Nephron (organoid): ENCODE results near the gene ZNF547.

ENCODE experiments used
- H3K27ac Mint-ChIP-seq, 3 experiments: 2 replicates each; pipeline ENCODE4 v1.8.0; 2020; ENCODE audit warnings: mixed read lengths in 3 of 3, mild to moderate bottlenecking in 2 of 3, moderate library complexity in 1 of 3
- H3K27me3 Mint-ChIP-seq: 2 replicates; pipeline ENCODE4 v1.8.0; 2021; ENCODE audit warnings: low read depth, mild to moderate bottlenecking, moderate library complexity, mixed read lengths
- H3K36me3 Mint-ChIP-seq: 2 replicates; pipeline ENCODE4 v1.8.0; 2020; ENCODE audit warnings: low read depth, mixed read lengths
- H3K4me1 Mint-ChIP-seq: 2 replicates; pipeline ENCODE4 v1.8.0; 2020; ENCODE audit warnings: mixed read lengths
- H3K4me3 Mint-ChIP-seq, 3 experiments: 2 replicates each; pipeline ENCODE4 v1.8.0; 2020; ENCODE audit warnings: mild to moderate bottlenecking in 3 of 3, mixed read lengths in 3 of 3, moderate library complexity in 2 of 3
- H3K9me3 Mint-ChIP-seq: 2 replicates; pipeline ENCODE4 v1.8.0; 2020; ENCODE audit warnings: mixed read lengths
- TF ChIP-seq, protein P1 (sequence below), 3 experiments: fragments of 200-600 bp; sonication (generic); IDR thresholded peaks; one replicate each; pipeline ENCODE4 v1.5.0; 2021; ENCODE audit warnings: antibody characterized with exemption in 3 of 3; ENCODE audit not compliant: unreplicated experiment in 3 of 3

The ZNF547 gene

DNA sequence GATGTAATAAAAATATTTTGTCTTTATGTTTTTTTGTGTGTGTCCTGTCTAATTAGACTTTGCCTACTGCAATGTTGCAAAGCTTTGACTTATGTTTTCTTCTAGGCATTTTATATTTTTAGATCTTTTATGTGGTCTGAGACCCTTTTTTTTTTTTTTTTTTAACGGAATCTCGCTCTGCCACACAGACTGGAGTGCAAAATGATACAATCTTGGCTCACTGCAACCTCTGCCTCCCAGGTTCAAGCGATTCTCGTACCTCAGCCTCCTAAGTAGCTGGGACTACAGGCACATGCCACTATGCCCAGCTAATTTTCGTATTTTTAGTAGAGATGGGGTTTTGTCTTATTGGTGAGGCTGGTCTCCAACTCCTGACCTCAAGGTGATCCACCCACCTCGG, 20.8 kb upstream of the ZNF547 start:
- H3K27me3 Mint-ChIP-seq: peaks cover 21% of the 10 kb centered on the region
- no peak overlapping the region for H3K4me3 Mint-ChIP-seq
- no peaks in the 10 kb centered on the region for H3K9me3 Mint-ChIP-seq
- H3K4me1 Mint-ChIP-seq: no peaks in the 10 kb centered on the region
- H3K36me3 Mint-ChIP-seq: no peaks in the 10 kb centered on the region
- H3K27ac Mint-ChIP-seq: no peak overlapping the region
- TF ChIP-seq, protein P1, sequence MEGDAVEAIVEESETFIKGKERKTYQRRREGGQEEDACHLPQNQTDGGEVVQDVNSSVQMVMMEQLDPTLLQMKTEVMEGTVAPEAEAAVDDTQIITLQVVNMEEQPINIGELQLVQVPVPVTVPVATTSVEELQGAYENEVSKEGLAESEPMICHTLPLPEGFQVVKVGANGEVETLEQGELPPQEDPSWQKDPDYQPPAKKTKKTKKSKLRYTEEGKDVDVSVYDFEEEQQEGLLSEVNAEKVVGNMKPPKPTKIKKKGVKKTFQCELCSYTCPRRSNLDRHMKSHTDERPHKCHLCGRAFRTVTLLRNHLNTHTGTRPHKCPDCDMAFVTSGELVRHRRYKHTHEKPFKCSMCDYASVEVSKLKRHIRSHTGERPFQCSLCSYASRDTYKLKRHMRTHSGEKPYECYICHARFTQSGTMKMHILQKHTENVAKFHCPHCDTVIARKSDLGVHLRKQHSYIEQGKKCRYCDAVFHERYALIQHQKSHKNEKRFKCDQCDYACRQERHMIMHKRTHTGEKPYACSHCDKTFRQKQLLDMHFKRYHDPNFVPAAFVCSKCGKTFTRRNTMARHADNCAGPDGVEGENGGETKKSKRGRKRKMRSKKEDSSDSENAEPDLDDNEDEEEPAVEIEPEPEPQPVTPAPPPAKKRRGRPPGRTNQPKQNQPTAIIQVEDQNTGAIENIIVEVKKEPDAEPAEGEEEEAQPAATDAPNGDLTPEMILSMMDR (IDR thresholded peaks at IDR 0.05; ENCODE audit: unreplicated experiment in 3 of 3): no peak

DNA sequence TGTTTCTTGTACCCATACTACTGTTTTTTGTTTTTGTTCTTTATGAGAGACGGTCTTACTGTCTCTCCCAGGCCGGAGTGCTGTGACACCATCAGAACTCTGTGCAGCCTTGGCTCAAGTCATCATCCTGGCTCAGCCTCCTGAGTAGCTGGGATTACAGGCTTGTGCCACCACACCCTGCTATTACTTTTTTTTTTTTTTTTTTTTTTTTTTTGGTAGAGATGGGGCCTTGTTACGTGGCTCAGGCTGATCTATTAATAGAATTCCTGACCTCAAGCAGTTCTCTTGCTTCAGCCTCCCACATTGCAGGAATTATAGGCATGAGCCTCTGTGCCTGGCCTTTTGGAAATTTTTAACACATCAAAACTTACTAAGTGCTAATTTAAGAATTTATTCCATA, 15.2 kb upstream of the ZNF547 start:
- Mint-ChIP-seq H3K27me3 (peaks cover 17% of the 10 kb centered on the region), H3K27ac (no peak overlapping the region), H3K36me3 (peaks cover 17% of the 10 kb centered on the region), H3K9me3 (peaks cover 8% of the 10 kb centered on the region), H3K4me1 (peaks cover 25% of the 10 kb centered on the region), H3K4me3 (no peak overlapping the region)
- TF ChIP-seq, protein P1 (IDR thresholded peaks at IDR 0.05; ENCODE audit: unreplicated experiment in 3 of 3): no peak

DNA sequence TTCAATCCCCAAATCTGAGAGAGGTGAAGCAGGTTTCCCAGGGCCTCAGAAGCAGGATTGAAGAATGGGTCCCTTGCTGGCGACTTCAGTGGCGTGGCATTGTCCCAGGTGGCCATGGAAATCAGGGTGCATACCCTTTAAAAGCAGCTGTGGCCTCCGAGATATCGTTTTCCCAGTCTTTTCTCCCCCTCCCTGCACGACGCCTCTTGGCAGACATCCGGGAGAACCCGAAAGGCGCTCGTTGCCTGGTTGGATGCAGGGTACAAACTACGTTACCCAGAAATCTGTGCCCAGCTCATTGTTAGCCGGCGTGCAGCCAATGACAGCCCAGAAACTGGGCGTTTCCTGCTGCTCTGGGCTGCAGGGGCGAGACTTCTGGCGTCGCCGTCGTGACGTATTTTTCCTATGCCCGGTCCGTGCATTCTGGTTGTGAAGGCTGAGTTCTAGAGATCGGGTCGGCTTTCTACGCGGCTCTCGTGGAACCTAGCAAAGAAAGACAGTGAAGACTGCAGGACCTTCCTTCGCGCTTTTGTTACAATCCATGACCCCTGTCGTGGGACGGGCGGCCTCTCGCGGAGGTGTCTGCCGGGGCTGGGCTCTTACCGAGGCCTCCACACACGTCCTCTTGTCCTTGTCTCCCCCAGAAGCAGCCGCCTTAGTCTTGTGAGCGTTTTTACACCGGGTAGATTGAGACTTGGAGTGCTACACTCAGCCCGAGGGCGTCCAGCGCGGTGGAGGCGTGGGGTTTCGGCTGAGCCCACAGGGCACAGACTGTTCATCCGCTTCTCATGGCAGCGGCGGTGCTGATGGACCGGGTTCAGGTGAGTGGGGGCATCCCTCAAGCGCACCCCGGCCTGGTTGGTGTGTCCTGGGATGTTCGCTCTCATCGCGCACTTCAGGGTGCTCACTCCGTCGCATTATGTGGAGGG, 12.2 kb upstream of the ZNF547 start, which contains the start of gene ZNF304:
Gene ZNF304, plus strand, starts transcription at position 395 of the 929 bp plus-strand sequence. Its CDS starts 394 bp downstream, at position 789.
- H3K27ac Mint-ChIP-seq: peak within 1 kb of the TSS; percentile 85 to 99 (median 94)
- TF ChIP-seq, protein P1 (IDR thresholded peaks at IDR 0.05; ENCODE audit: unreplicated experiment in 3 of 3): no peak
- H3K27me3 Mint-ChIP-seq: peaks cover 11% of the 10 kb centered on the region
- H3K36me3 Mint-ChIP-seq: peaks cover 43% of the 10 kb centered on the region
- H3K4me1 Mint-ChIP-seq: peaks cover 29% of the 10 kb centered on the region
- peak within 1 kb of the TSS; percentile 98 to 99 (median 99) for H3K4me3 Mint-ChIP-seq
- peaks cover 11% of the 10 kb centered on the region for H3K9me3 Mint-ChIP-seq

DNA sequence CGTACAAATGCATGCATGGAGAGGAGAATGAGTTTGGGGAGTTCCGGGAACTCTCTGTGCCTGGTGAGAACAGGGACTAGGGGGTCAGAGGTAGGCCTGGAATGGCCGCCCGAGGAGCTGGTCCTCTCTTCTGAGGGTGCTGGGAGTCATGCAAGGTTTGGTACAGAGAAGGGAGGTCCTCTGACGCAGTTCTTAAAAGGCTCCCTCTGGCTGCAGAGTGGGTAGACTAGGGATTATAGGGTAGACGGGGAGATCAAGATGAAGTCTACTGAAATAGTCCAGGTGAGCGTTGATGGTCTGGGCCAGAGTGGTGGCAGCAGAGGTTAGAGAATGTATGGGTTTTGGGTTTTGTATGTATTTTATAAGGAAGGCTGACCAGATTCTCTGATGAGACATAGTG, 11.5 kb upstream of the ZNF547 start:
- H3K9me3 Mint-ChIP-seq: peaks cover 13% of the 10 kb centered on the region
- peak overlapping the region; percentile 98 to 99 (median 99) for H3K4me3 Mint-ChIP-seq
- H3K4me1 Mint-ChIP-seq: peaks cover 29% of the 10 kb centered on the region
- H3K36me3 Mint-ChIP-seq: peaks cover 50% of the 10 kb centered on the region
- TF ChIP-seq, protein P1 (IDR thresholded peaks at IDR 0.05; ENCODE audit: unreplicated experiment in 3 of 3): no peak
- H3K27me3 Mint-ChIP-seq: peaks cover 7% of the 10 kb centered on the region
- H3K27ac Mint-ChIP-seq: peak overlapping the region in 2 of 3 experiments; percentile 94 to 99

DNA sequence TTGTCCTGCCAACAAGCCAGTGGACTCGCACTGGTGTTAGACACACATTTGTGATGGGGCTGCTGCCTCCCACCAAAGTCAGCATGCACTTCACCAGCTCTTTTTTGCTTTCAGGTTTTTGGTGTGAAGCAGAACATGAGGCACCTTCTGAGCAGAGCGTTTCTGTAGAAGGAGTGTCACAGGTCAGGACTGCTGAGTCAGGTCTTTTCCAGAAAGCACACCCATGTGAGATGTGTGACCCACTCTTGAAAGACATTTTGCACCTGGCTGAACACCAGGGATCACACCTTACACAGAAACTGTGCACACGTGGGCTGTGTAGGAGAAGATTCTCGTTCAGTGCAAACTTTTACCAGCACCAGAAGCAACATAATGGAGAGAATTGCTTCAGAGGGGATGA, 7.4 kb upstream of the ZNF547 start:
- peaks cover 79% of the 10 kb centered on the region for H3K36me3 Mint-ChIP-seq
- peaks cover 3% of the 10 kb centered on the region for H3K27me3 Mint-ChIP-seq
- peak overlapping the region in 2 of 3 experiments; percentile 51 to 75 for H3K4me3 Mint-ChIP-seq

More for the DNA sequence above, 7.4 kb upstream of the ZNF547 start:
- Mint-ChIP-seq H3K27ac (no peak overlapping the region), H3K4me1 (peaks cover 26% of the 10 kb centered on the region), H3K9me3 (peaks cover 14% of the 10 kb centered on the region)
- TF ChIP-seq, protein P1 (IDR thresholded peaks at IDR 0.05; ENCODE audit: unreplicated experiment in 3 of 3): no peak
